Endothelial cell (in vitro differentiated cells): ENCODE results near the gene BBS5. TPM values are rescaled to one million over a fixed set of nuclear protein-coding genes. Genes with fewer than 3 reads are reported as not detected.
"Not testable (repeated sequence)": the region's sequence is repeated elsewhere in the genome, so short reads cannot be mapped to it uniquely, and the experiment has no call there.

ENCODE experiments used
- DNase-seq: peaks from one replicate; pipeline ENCODE4 v3.0.0; 2021; ENCODE audit warnings: low spot score
- H3K27ac Mint-ChIP-seq: one replicate; pipeline ENCODE4 v1.8.0; 2021; ENCODE audit warnings: mixed read lengths, inconsistent platforms; ENCODE audit not compliant: unreplicated experiment
- H3K27me3 Mint-ChIP-seq: one replicate; pipeline ENCODE4 v1.8.0; 2021; ENCODE audit warnings: mild to moderate bottlenecking, moderate library complexity, mixed read lengths, inconsistent platforms; ENCODE audit not compliant: unreplicated experiment
- H3K36me3 Mint-ChIP-seq: one replicate; pipeline ENCODE4 v1.8.0; 2021; ENCODE audit warnings: mild to moderate bottlenecking, low read depth, mixed read lengths, inconsistent platforms; ENCODE audit not compliant: unreplicated experiment
- H3K4me1 Mint-ChIP-seq: one replicate; pipeline ENCODE4 v1.8.0; 2021; ENCODE audit warnings: mild to moderate bottlenecking, mixed read lengths, inconsistent platforms; ENCODE audit not compliant: unreplicated experiment
- H3K4me3 Mint-ChIP-seq: one replicate; pipeline ENCODE4 v1.8.0; 2021; ENCODE audit warnings: mild to moderate bottlenecking, mixed read lengths, inconsistent platforms; ENCODE audit not compliant: unreplicated experiment
- H3K9me3 Mint-ChIP-seq: one replicate; pipeline ENCODE4 v1.8.0; 2021; ENCODE audit warnings: mixed read lengths, inconsistent platforms; ENCODE audit not compliant: unreplicated experiment
- CTCF ChIP-seq: fragments of 200-600 bp; sonication (generic); IDR thresholded peaks from one replicate; pipeline ENCODE4 v1.5.0; 2021; ENCODE audit warnings: antibody characterized with exemption; ENCODE audit not compliant: unreplicated experiment
- total RNA-seq: library from RNA; stranded (reverse); fragmentation: NEBNext Ultra II Directional; extraction: Animal tissue kit (Norgen Biotek cat#: 25700); gene quantifications from one replicate; pipeline ENCODE4 v1.2.1, GENCODE V29; 2021; ENCODE audit not compliant: unreplicated experiment

BBS5 gene
- total RNA-seq, 1 donor from 2014 or later = 3.2 TPM

- TF ChIP-seq CTCF = no peak
- Mint-ChIP-seq H3K4me3 (no peak overlapping the region), H3K27me3 (no peaks in the 10 kb centered on the region), H3K9me3 (no peaks in the 10 kb centered on the region), H3K27ac (no peak overlapping the region), H3K36me3 (no peaks in the 10 kb centered on the region), H3K4me1 (no peaks in the 10 kb centered on the region)
- no peak for DNase-seq
These were observed 41.6 kb downstream of the BBS5 start for GRCh38 chr2:169520896-169521295.

- DNase-seq = no peak
- Mint-ChIP-seq H3K36me3 (no peaks in the 10 kb centered on the region), H3K4me1 (peaks cover under 1% of the 10 kb centered on the region), H3K27ac (no peak overlapping the region), H3K9me3 (no peaks in the 10 kb centered on the region), H3K27me3 (no peaks in the 10 kb centered on the region), H3K4me3 (no peak overlapping the region)
- no peak for TF ChIP-seq CTCF
These were observed 44.4 kb downstream of the BBS5 start for GRCh38 chr2:169523681-169524080.

- TF ChIP-seq CTCF = no peak
- Mint-ChIP-seq H3K9me3 (no peaks in the 10 kb centered on the region), H3K36me3 (no peaks in the 10 kb centered on the region), H3K27me3 (no peaks in the 10 kb centered on the region), H3K4me1 (peaks cover 2% of the 10 kb centered on the region), H3K4me3 (no peak overlapping the region), H3K27ac (no peak overlapping the region)
- DNase-seq = no peak
These were observed 46.1 kb downstream of the BBS5 start for GRCh38 chr2:169525434-169525833.

- no peak for TF ChIP-seq CTCF
- Mint-ChIP-seq H3K27me3 (no peaks in the 10 kb centered on the region), H3K4me3 (no peak overlapping the region), H3K4me1 (peaks cover 2% of the 10 kb centered on the region), H3K36me3 (no peaks in the 10 kb centered on the region), H3K9me3 (no peaks in the 10 kb centered on the region), H3K27ac (no peak overlapping the region)
- DNase-seq = no peak
These were observed 47.2 kb downstream of the BBS5 start for GRCh38 chr2:169526451-169526850.

- Mint-ChIP-seq H3K27me3 (no peaks in the 10 kb centered on the region), H3K4me1 (peaks cover 2% of the 10 kb centered on the region), H3K9me3 (no peaks in the 10 kb centered on the region), H3K27ac (no peak overlapping the region), H3K4me3 (no peak overlapping the region), H3K36me3 (no peaks in the 10 kb centered on the region)
- TF ChIP-seq CTCF = peak; percentile 93
- DNase-seq = peak; percentile 82
These were observed 49.0 kb downstream of the BBS5 start for GRCh38 chr2:169528271-169528701.

GRCh38 chr2:169539460-169539859 lies 60.2 kb downstream of the BBS5 start:
- not testable (repeated sequence) for H3K27ac Mint-ChIP-seq, H3K4me1 Mint-ChIP-seq, DNase-seq, H3K36me3 Mint-ChIP-seq, H3K9me3 Mint-ChIP-seq, H3K4me3 Mint-ChIP-seq, H3K27me3 Mint-ChIP-seq
